NOMO-1 treated with DMSO at 0.1 percent for 48 hours (cell line): ENCODE measurements around the gene SUSD1.
"Not testable (repeated sequence)": the region's sequence is repeated elsewhere in the genome, so short reads cannot be mapped to it uniquely, and the experiment has no call there.

ENCODE experiments used
- DNase-seq: peaks from one replicate; lab custom pipeline; 2025; ENCODE audit not compliant: unreplicated experiment; lab: John Stamatoyannopoulos, UW

SUSD1 gene

GRCh38 chr9:112132356-112132755 is 42.7 kb downstream of the SUSD1 start:
- no peak for DNase-seq

- DNase-seq: no peak
Measured at GRCh38 chr9:112130997-112131396, 44.1 kb downstream of the SUSD1 start.

GRCh38 chr9:112130347-112130746 is 44.8 kb downstream of the SUSD1 start:
- DNase-seq: no peak

GRCh38 chr9:112129246-112129645 is 45.9 kb downstream of the SUSD1 start:
- no peak for DNase-seq

GRCh38 chr9:112128399-112128798 is 46.7 kb downstream of the SUSD1 start:
- not testable (repeated sequence) for DNase-seq

- no peak for DNase-seq
Measured at GRCh38 chr9:112127281-112127680, 47.8 kb downstream of the SUSD1 start.

GRCh38 chr9:112125951-112126388 is 49.1 kb downstream of the SUSD1 start:
- DNase-seq: no peak

- DNase-seq: no peak
Measured at GRCh38 chr9:112124156-112124555, 50.9 kb downstream of the SUSD1 start.

GRCh38 chr9:112121633-112122032 is 53.5 kb downstream of the SUSD1 start:
- no peak for DNase-seq

GRCh38 chr9:112120439-112120925 is 54.6 kb downstream of the SUSD1 start:
- DNase-seq: no peak

GRCh38 chr9:112120030-112120341 is 55.1 kb downstream of the SUSD1 start:
- no peak for DNase-seq

- DNase-seq: no peak
Measured at GRCh38 chr9:112119225-112120029, 55.7 kb downstream of the SUSD1 start.

- no peak for DNase-seq
Measured at GRCh38 chr9:112118009-112118408, 57.1 kb downstream of the SUSD1 start.

- DNase-seq: no peak
Measured at GRCh38 chr9:112115970-112116753, 58.9 kb downstream of the SUSD1 start.

GRCh38 chr9:112115109-112115508 is 60.0 kb downstream of the SUSD1 start:
- DNase-seq: no peak

GRCh38 chr9:112112941-112113681 is 62.0 kb downstream of the SUSD1 start:
- no peak for DNase-seq

- no peak for DNase-seq
Measured at GRCh38 chr9:112112519-112112918, 62.6 kb downstream of the SUSD1 start.

- DNase-seq: no peak
Measured at GRCh38 chr9:112111461-112111860, 63.6 kb downstream of the SUSD1 start.

GRCh38 chr9:112110777-112111113 is 64.4 kb downstream of the SUSD1 start:
- DNase-seq: no peak

- DNase-seq: no peak
Measured at GRCh38 chr9:112110094-112110776, 64.9 kb downstream of the SUSD1 start.

- DNase-seq: peak; percentile 93
Measured at GRCh38 chr9:112104901-112105300, 70.2 kb downstream of the SUSD1 start.
